H1 (cell line): ENCODE measurements around the gene C1QA. TPM values are rescaled to one million over a fixed set of nuclear protein-coding genes. Genes with fewer than 3 reads are reported as not detected.

Experiments
- CTCF ChIA-PET: fragments of 300-600 bp; sonication (Branson Sonifier 250); formaldehyde crosslinking; loops from one replicate; lab custom pipeline; 2021; ENCODE audit not compliant: partially characterized antibody; lab: Charles Lee
- POLR2A ChIA-PET: fragments of 300-600 bp; sonication (Branson Sonifier 250); formaldehyde crosslinking; loops from one replicate; lab custom pipeline; 2021; ENCODE audit warnings: inconsistent platforms; ENCODE audit not compliant: partially characterized antibody; lab: Charles Lee
- DNase-seq, 2 experiments: peaks; one replicate each; pipeline versions ENCODE4 v3.0.0 to v3.0.0-alpha.2; 2010 to 2022; ENCODE audit warnings: low spot score in 2 of 2, low read depth in 1 of 2, mixed read lengths in 1 of 2
- FAIRE-seq: peaks from 2 replicates; lab custom pipeline; 2011; peaks lifted over from hg19 to GRCh38; lab: Jason Lieb, UNC
- H2AFZ ChIP-seq: 2 replicates; pipeline ENCODE4 v1.8.1; 2012; ENCODE audit warnings: low read length, inconsistent platforms
- H2AK5ac ChIP-seq: 2 replicates; pipeline ENCODE4 v1.6.1; 2013; ENCODE audit warnings: low read depth, low read length
- H2BK120ac ChIP-seq: replicated peaks from 2 replicates; pipeline ENCODE3; 2013; ENCODE audit warnings: low read depth, low read length, inconsistent platforms
- H2BK12ac ChIP-seq: 2 replicates; pipeline ENCODE4 v1.6.1; 2013; ENCODE audit warnings: low read depth, low read length
- H2BK15ac ChIP-seq: 2 replicates; pipeline ENCODE4 v1.6.1; 2013; ENCODE audit warnings: low read length
- H2BK20ac ChIP-seq: 2 replicates; pipeline ENCODE4 v1.6.1; 2013; ENCODE audit warnings: low read length
- H2BK5ac ChIP-seq: 2 replicates; pipeline ENCODE4 v1.6.1; 2013; ENCODE audit warnings: low read depth, low read length
- H3K14ac ChIP-seq: 2 replicates; pipeline ENCODE4 v1.6.1; 2013; ENCODE audit warnings: inconsistent platforms; ENCODE audit not compliant: insufficient read length
- H3K18ac ChIP-seq: 2 replicates; pipeline ENCODE4 v1.6.1; 2013; ENCODE audit warnings: low read length; ENCODE audit errors: extremely low read depth
- H3K23ac ChIP-seq: 2 replicates; pipeline ENCODE4 v1.6.1; 2013; ENCODE audit warnings: inconsistent platforms; ENCODE audit not compliant: insufficient read length
- H3K23me2 ChIP-seq: 2 replicates; pipeline ENCODE4 v1.6.1; 2013; ENCODE audit warnings: low read depth, low read length
- H3K27ac ChIP-seq: 2 replicates; pipeline ENCODE4 v1.6.1; 2011; ENCODE audit warnings: low read depth, low read length, inconsistent platforms
- H3K27me3 ChIP-seq, 4 experiments: replicated peaks in 1 of 4; 1 replicate in 1 of 4; 2 replicates in 3 of 4; pipeline versions ENCODE4 v1.6.1 to v1.8.1; 2011 to 2013; ENCODE audit warnings: low read length in 3 of 4, mild to moderate bottlenecking in 3 of 4, inconsistent platforms in 2 of 4, mixed read lengths in 2 of 4, moderate library complexity in 1 of 4; ENCODE audit not compliant: control insufficient read depth in 3 of 4, insufficient read depth in 3 of 4; ENCODE audit errors: extremely low read depth in 1 of 4
- H3K36me3 ChIP-seq, 4 experiments: 2 replicates each; pipeline versions ENCODE4 v1.6.1 to v1.8.1; 2011 to 2013; ENCODE audit warnings: mild to moderate bottlenecking in 4 of 4, low read length in 3 of 4, moderate library complexity in 2 of 4, control low read depth in 1 of 4, inconsistent platforms in 1 of 4; ENCODE audit not compliant: insufficient read depth in 4 of 4, control insufficient read depth in 2 of 4
- H3K4ac ChIP-seq: replicated peaks from 2 replicates; pipeline ENCODE3; 2013; ENCODE audit warnings: low read length, low read depth, mixed read lengths, inconsistent platforms; ENCODE audit not compliant: insufficient read length
- H3K4me1 ChIP-seq, 4 experiments: replicated peaks in 1 of 4; 1 replicate in 1 of 4; 2 replicates in 3 of 4; pipeline versions ENCODE4 v1.6.1 to v1.8.1; 2011 to 2013; ENCODE audit warnings: low read length in 3 of 4, inconsistent platforms in 2 of 4, mixed read lengths in 1 of 4; ENCODE audit not compliant: insufficient read depth in 4 of 4, control insufficient read depth in 3 of 4
- H3K4me2 ChIP-seq, 2 experiments: 2 replicates each; pipeline versions ENCODE4 v1.6.1 to v1.8.1; 2011 to 2013; ENCODE audit warnings: low read depth in 2 of 2, low read length in 2 of 2, control low read depth in 1 of 2, inconsistent platforms in 1 of 2, mild to moderate bottlenecking in 1 of 2; ENCODE audit not compliant: insufficient read depth in 1 of 2
- H3K4me3 ChIP-seq, 4 experiments: fragments of 200-600, 300-600 bp in 1 of 4; sonication (generic), shearing (Covaris generic), sonication (Bioruptor Twin) in 1 of 4; 2 replicates each; pipeline versions ENCODE4 v1.5.1 to v1.8.1; 2011 to 2016; ENCODE audit warnings: low read length in 4 of 4, low read depth in 3 of 4, control low read depth in 2 of 4, inconsistent platforms in 2 of 4, mild to moderate bottlenecking in 2 of 4, mixed read lengths in 1 of 4, moderate library complexity in 1 of 4; ENCODE audit not compliant: insufficient read depth in 2 of 4; ENCODE audit errors: extremely low read depth in 1 of 4
- H3K56ac ChIP-seq: replicated peaks from 2 replicates; pipeline ENCODE3; 2013; ENCODE audit warnings: low read depth, mild to moderate bottlenecking, mixed read lengths, low read length, inconsistent platforms; ENCODE audit not compliant: insufficient read length
- H3K79me1 ChIP-seq: 2 replicates; pipeline ENCODE4 v1.6.1; 2013; ENCODE audit warnings: low read depth, low read length, control low read depth
- H3K79me2 ChIP-seq, 2 experiments: 2 replicates each; pipeline versions ENCODE4 v1.6.1 to v1.8.1; 2012 to 2013; ENCODE audit warnings: low read length in 2 of 2, mild to moderate bottlenecking in 2 of 2, inconsistent platforms in 1 of 2; ENCODE audit not compliant: insufficient read depth in 2 of 2, control insufficient read depth in 1 of 2
- H3K9ac ChIP-seq, 4 experiments: replicated peaks in 1 of 4; 1 replicate in 1 of 4; 2 replicates in 3 of 4; pipeline versions ENCODE4 v1.6.1 to v1.8.1; 2011 to 2013; ENCODE audit warnings: low read depth in 3 of 4, low read length in 3 of 4, control low read depth in 2 of 4, mild to moderate bottlenecking in 2 of 4, moderate library complexity in 2 of 4, inconsistent platforms in 1 of 4; ENCODE audit errors: extremely low read depth in 1 of 4
- H3K9me3 ChIP-seq, 2 experiments: 2 replicates each; pipeline versions ENCODE4 v1.6.1 to v1.8.1; 2012 to 2013; ENCODE audit warnings: mild to moderate bottlenecking in 2 of 2, moderate library complexity in 2 of 2, control low read depth in 1 of 2, inconsistent platforms in 1 of 2, low read depth in 1 of 2, low read length in 1 of 2, mixed read lengths in 1 of 2; ENCODE audit not compliant: insufficient read depth in 2 of 2
- H4K20me1 ChIP-seq, 2 experiments: replicated peaks in 1 of 2; 2 replicates each; pipeline versions ENCODE3 to v1.8.1; 2011 to 2013; ENCODE audit warnings: inconsistent platforms in 2 of 2, low read length in 2 of 2, mild to moderate bottlenecking in 1 of 2; ENCODE audit not compliant: insufficient read depth in 2 of 2, control insufficient read depth in 1 of 2
- H4K5ac ChIP-seq: 2 replicates; pipeline ENCODE4 v1.6.1; 2013; ENCODE audit warnings: low read length, low read depth, mixed read lengths, inconsistent platforms; ENCODE audit not compliant: insufficient read length
- H4K8ac ChIP-seq: 2 replicates; pipeline ENCODE4 v1.8.0; 2013; ENCODE audit warnings: mild to moderate bottlenecking, moderate library complexity, low read length, inconsistent platforms; ENCODE audit not compliant: insufficient read depth; ENCODE audit errors: extremely low read depth
- H4K91ac ChIP-seq: replicated peaks from 2 replicates; pipeline ENCODE3; 2013; ENCODE audit warnings: low read length, mixed read lengths, inconsistent platforms; ENCODE audit not compliant: insufficient read length
- BRCA1 ChIP-seq: IDR thresholded peaks from 2 replicates; pipeline ENCODE4 v1.6.1; 2012; ENCODE audit warnings: low read depth, low read length, improper control_type of control experiment
- CHD1 ChIP-seq: IDR thresholded peaks from 2 replicates; pipeline ENCODE4 v1.6.1; 2012; ENCODE audit warnings: low read depth, low read length, improper control_type of control experiment
- CTBP2 ChIP-seq: IDR thresholded peaks from 2 replicates; pipeline ENCODE4 v1.7.0; 2011; ENCODE audit warnings: borderline replicate concordance, mild to moderate bottlenecking, moderate library complexity, mixed read lengths, low read length; ENCODE audit not compliant: insufficient read depth, insufficient read length
- EZH2 ChIP-seq: fragments of 200-600 bp; sonication (generic); IDR thresholded peaks from 2 replicates; pipeline ENCODE4 v1.7.1; 2012; ENCODE audit warnings: low read depth, mild to moderate bottlenecking, moderate library complexity, low read length, inconsistent platforms; ENCODE audit not compliant: severe bottlenecking
- JUN ChIP-seq: IDR thresholded peaks from 2 replicates; pipeline ENCODE4 v1.6.1; 2011; ENCODE audit warnings: low read depth, mild to moderate bottlenecking, improper control_type of control experiment, low read length
- PHF8 ChIP-seq: fragments of 200-600 bp; sonication (generic); conservative IDR thresholded peaks from 2 replicates; pipeline ENCODE4 v1.7.1; 2012; ENCODE audit warnings: low read depth, mild to moderate bottlenecking, inconsistent platforms, low read length, moderate library complexity
- RAD21 ChIP-seq, 2 experiments: IDR thresholded peaks in 1 of 2; conservative IDR thresholded peaks in 1 of 2; 2 replicates each; pipeline ENCODE4 v1.6.1; 2011; ENCODE audit warnings: low read depth in 2 of 2, low read length in 2 of 2, improper control_type of control experiment in 1 of 2, inconsistent platforms in 1 of 2, mild to moderate bottlenecking in 1 of 2, moderate library complexity in 1 of 2
- RFX5 ChIP-seq: IDR thresholded peaks from 2 replicates; pipeline ENCODE4 v1.6.1; 2011; ENCODE audit warnings: low read depth, low read length, improper control_type of control experiment, borderline replicate concordance
- RXRA ChIP-seq: IDR thresholded peaks from 2 replicates; pipeline ENCODE4 v1.6.1; 2011; ENCODE audit warnings: low read depth, mild to moderate bottlenecking, low read length, moderate library complexity; ENCODE audit not compliant: insufficient read depth
- SIRT6 ChIP-seq: IDR thresholded peaks from one replicate; pipeline ENCODE4 v1.7.1; 2012; ENCODE audit warnings: low read length, inconsistent platforms
- SP4 ChIP-seq: IDR thresholded peaks from 2 replicates; pipeline ENCODE4 v1.6.1; 2012; ENCODE audit warnings: low read length, inconsistent platforms
- USF2 ChIP-seq: IDR thresholded peaks from 2 replicates; pipeline ENCODE4 v1.6.1; 2011; ENCODE audit warnings: low read length, improper control_type of control experiment
- YY1 ChIP-seq: IDR thresholded peaks from 2 replicates; pipeline ENCODE4 v1.6.1; 2011; ENCODE audit warnings: low read depth, mild to moderate bottlenecking, low read length
- WGBS, 2 experiments: shearing (Covaris generic) in 1 of 2; methylation state at CpG; one replicate each; pipeline versions ENCODE4 v1.1.6 to v1.1.7; 2013 to 2015; ENCODE audit warnings: low lambda C conversion rate in 2 of 2, mixed read lengths in 2 of 2, inconsistent platforms in 1 of 2, low coverage in 1 of 2, missing lambda C conversion rate in 1 of 2; ENCODE audit not compliant: insufficient replicate concordance in 2 of 2, insufficient coverage in 1 of 2, insufficient read length in 1 of 2; ENCODE audit errors: extremely low coverage in 1 of 2, missing lambda C conversion rate in 1 of 2; 5-methylcytosine and 5-hydroxymethylcytosine counted together
- polyA plus RNA-seq, 7 experiments: library from polyadenylated mRNA; depleted of rRNA in 3 of 7; stranded (reverse) in 5 of 7; unstranded in 2 of 7; fragments of >200 nt in 5 of 7; fragments of 200-250 nt in 2 of 7; gene quantifications; 1 replicate in 5 of 7; 2 replicates in 1 of 7; 4 replicates in 1 of 7; pipeline versions ENCODE4 v1.2.1 to v1.2.3, GENCODE V29; 2011 to 2013; ENCODE audit warnings: missing spikeins in 2 of 7, mixed read lengths in 2 of 7
- total RNA-seq: library from RNA; stranded (reverse); fragmentation: NEBNext Ultra II Directional; extraction: Animal tissue kit (Norgen Biotek cat#: 25700); gene quantifications from 2 replicates; pipeline ENCODE4 v1.2.1, GENCODE V29; 2021

Gene C1QA
- total and polyA plus RNA-seq, 2 of the 8 experiments (the other 6 are each of a cell fraction or from before 2014, with no cell fraction given) = not detected

- 81% methylated on average over 8 of the region's 12 CpGs; no CpG with 5 or more reads in 1 of the 2 experiments for WGBS, 2 experiments
- no peaks in the 10 kb centered on the region for H3K36me3 ChIP-seq
- peaks cover 0 to 5% (median 3%) of the 10 kb centered on the region in 4 experiments; a peak in 4 of 7 replicates for H3K4me1 ChIP-seq
- H3K27me3 ChIP-seq = no peaks in the 10 kb centered on the region; a peak in 1 of 7 replicates
- no peak overlapping the region for H3K14ac ChIP-seq
- H4K91ac ChIP-seq = no peak overlapping the region
- no peak overlapping the region for H2AK5ac ChIP-seq
- no peak overlapping the region for H3K27ac ChIP-seq
- H2BK5ac ChIP-seq = no peak overlapping the region
- H2BK15ac ChIP-seq = no peak overlapping the region
- FAIRE-seq (no peak), DNase-seq (no peak)
- peak overlapping the region; percentile 87; the same call in 1 of the 2 replicates for H4K8ac ChIP-seq
- H4K5ac ChIP-seq = no peak overlapping the region
- no peaks in the 10 kb centered on the region for H4K20me1 ChIP-seq
- no peak overlapping the region for H3K4me3 ChIP-seq
- no peak overlapping the region for H3K56ac ChIP-seq
- no peaks in the 10 kb centered on the region for H3K79me2 ChIP-seq
- no peak overlapping the region for H3K4ac ChIP-seq
- H3K9me3 ChIP-seq = no peaks in the 10 kb centered on the region
- H2AFZ ChIP-seq = no peak overlapping the region
- H2BK120ac ChIP-seq = no peak overlapping the region
- H3K18ac ChIP-seq = no peak overlapping the region
- no peak overlapping the region for H3K23ac ChIP-seq
- H2BK12ac ChIP-seq = no peak overlapping the region
- H2BK20ac ChIP-seq = no peak overlapping the region
- no peak overlapping the region for H3K4me2 ChIP-seq
- no peaks in the 10 kb centered on the region for H3K79me1 ChIP-seq
- ChIA-PET POLR2A (no interaction called here), CTCF (interaction anchor here (1.1 to 5.8 kb wide), 6 partner anchors 12 to 117 kb away, joined by 3 to 70 read pairs (median 22); no protein-coding TSS in a partner anchor)
- H3K9ac ChIP-seq = no peak overlapping the region
- H3K23me2 ChIP-seq = no peaks in the 10 kb centered on the region
- TF ChIP-seq EZH2 = no peak
- no peak for TF ChIP-seq SP4
- TF ChIP-seq USF2 = no peak
- no peak for TF ChIP-seq CTBP2
- no peak for TF ChIP-seq JUN
- no peak for TF ChIP-seq RFX5
- no peak for TF ChIP-seq PHF8
- TF ChIP-seq BRCA1 = no peak
- no peak for TF ChIP-seq CHD1
- no peak for TF ChIP-seq RXRA
- TF ChIP-seq YY1 = no peak
- TF ChIP-seq SIRT6 = no peak
- TF ChIP-seq RAD21 (IDR thresholded peaks at IDR 0.05 in 1 of 2, conservative IDR thresholded peaks at IDR 0.05 in 1 of 2; ENCODE audit: low read depth in 2 of 2, low read length in 2 of 2) = no peak
Measured at GRCh38 chr1:22643928-22644327, 7.5 kb downstream of the C1QA start.
